ENCODE results near the gene SMOC2. TPM values are rescaled to one million over a fixed set of nuclear protein-coding genes. Genes with fewer than 3 reads are reported as not detected.

SMOC2 gene
- total RNA-seq, 1 experiment from 2014 or later: 0.42 TPM

DNA sequence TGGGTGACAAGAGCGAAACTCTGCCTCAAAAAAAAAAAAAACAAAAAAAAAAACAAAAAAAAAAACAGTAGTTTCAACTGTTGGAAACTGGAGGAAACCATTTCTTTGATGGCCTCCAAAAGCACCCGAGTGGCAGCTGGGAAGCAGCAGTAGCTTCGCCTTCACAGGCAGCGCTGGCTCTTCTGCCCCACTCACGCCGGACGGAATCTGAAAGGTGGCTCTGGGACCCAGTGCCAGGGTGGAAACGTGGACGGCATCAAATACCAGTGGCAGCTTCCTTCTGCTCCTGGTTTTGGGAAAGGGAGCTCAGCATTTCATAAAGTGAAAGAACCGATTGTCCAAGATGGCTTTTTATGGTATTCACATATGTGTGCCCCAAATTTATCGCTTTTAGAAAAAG, 159.4 kb downstream of the SMOC2 start:
- intact Hi-C loops (cut with micrococcal nuclease): no loop called here
- RAD21 ChIA-PET (ENCODE audit: low non-redundant PET in 1 of 2, low total read pairs in 2 of 2, uncharacterized antibody in 2 of 2, unreplicated experiment in 2 of 2): no interaction called here
- Histone ChIP-seq H3K36me3 (ENCODE audit: control insufficient read depth in 1 of 2, insufficient read depth in 2 of 2, low read length in 2 of 2) (no peaks in the 10 kb centered on the region), H2AFZ (ENCODE audit: low read depth, low read length, poor library complexity, severe bottlenecking) (no peak overlapping the region), H3K9ac (ENCODE audit: low read length) (no peak overlapping the region), H3K27ac (ENCODE audit: low read depth, low read length) (no peak overlapping the region), H3K79me2 (ENCODE audit: insufficient read depth, low read length) (no peaks in the 10 kb centered on the region), H4K20me1 (ENCODE audit: insufficient read depth) (no peaks in the 10 kb centered on the region), H3K9me3 (ENCODE audit: control insufficient read depth in 1 of 2, insufficient read depth in 1 of 2, low read depth in 1 of 2, low read length in 2 of 2) (no peaks in the 10 kb centered on the region), H3K4me3 (replicated peaks in 1 of 2; ENCODE audit: low read depth in 1 of 2, low read length in 2 of 2) (no peak overlapping the region), H3K4me2 (ENCODE audit: low read length) (no peak overlapping the region), H3K4me1 (ENCODE audit: control insufficient read depth in 1 of 2, insufficient read depth in 2 of 2, low read length in 2 of 2) (no peaks in the 10 kb centered on the region), H3K9me2 (ENCODE audit: insufficient read depth) (no peaks in the 10 kb centered on the region), H3K27me3 (ENCODE audit: insufficient read depth, low read length) (peaks cover 27% of the 10 kb centered on the region)
- TF ChIP-seq TCF7L2 (IDR thresholded peaks at IDR 0.05; ENCODE audit: borderline replicate concordance, extremely low read depth, insufficient read depth, insufficient read length): no peak
- TF ChIP-seq, protein P1, sequence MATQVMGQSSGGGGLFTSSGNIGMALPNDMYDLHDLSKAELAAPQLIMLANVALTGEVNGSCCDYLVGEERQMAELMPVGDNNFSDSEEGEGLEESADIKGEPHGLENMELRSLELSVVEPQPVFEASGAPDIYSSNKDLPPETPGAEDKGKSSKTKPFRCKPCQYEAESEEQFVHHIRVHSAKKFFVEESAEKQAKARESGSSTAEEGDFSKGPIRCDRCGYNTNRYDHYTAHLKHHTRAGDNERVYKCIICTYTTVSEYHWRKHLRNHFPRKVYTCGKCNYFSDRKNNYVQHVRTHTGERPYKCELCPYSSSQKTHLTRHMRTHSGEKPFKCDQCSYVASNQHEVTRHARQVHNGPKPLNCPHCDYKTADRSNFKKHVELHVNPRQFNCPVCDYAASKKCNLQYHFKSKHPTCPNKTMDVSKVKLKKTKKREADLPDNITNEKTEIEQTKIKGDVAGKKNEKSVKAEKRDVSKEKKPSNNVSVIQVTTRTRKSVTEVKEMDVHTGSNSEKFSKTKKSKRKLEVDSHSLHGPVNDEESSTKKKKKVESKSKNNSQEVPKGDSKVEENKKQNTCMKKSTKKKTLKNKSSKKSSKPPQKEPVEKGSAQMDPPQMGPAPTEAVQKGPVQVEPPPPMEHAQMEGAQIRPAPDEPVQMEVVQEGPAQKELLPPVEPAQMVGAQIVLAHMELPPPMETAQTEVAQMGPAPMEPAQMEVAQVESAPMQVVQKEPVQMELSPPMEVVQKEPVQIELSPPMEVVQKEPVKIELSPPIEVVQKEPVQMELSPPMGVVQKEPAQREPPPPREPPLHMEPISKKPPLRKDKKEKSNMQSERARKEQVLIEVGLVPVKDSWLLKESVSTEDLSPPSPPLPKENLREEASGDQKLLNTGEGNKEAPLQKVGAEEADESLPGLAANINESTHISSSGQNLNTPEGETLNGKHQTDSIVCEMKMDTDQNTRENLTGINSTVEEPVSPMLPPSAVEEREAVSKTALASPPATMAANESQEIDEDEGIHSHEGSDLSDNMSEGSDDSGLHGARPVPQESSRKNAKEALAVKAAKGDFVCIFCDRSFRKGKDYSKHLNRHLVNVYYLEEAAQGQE (IDR thresholded peaks at IDR 0.05; ENCODE audit: low read depth): no peak
- no peak for TF ChIP-seq POLR2A (IDR thresholded peaks at IDR 0.05; ENCODE audit: borderline replicate concordance, extremely low read depth, insufficient read depth, insufficient read length)
- DNase-seq (ENCODE audit: low read depth, low spot score) (no peak), ATAC-seq (no peak)
- POLR2A ChIA-PET: no interaction called here
- CTCF ChIA-PET: no interaction called here
- no TSS peak for BruUV-seq (replicated peaks)

DNA sequence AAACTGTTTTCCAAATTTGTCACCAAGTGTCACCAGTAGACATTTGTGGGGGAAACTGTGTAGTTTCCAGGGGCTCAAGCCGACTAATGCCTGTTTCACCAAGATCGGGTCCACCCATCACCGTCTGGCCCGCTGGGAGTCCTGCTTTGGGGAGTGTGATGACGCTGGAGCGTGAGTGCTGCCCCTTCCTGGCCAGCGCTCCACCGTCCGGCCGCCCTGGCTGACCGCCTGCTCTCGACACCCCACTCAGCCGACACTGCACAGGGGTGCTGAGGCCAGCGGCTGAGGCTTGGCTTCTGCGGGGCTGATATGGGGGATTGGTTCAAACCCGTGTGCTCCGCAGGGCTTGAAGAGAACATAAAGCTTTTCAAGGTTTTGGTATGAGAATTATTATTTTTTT, 160.1 kb downstream of the SMOC2 start:
- no peaks in the 10 kb centered on the region for H3K9me2 ChIP-seq (ENCODE audit: insufficient read depth)
- intact Hi-C loops (cut with micrococcal nuclease): no loop called here
- no peaks in the 10 kb centered on the region for H4K20me1 ChIP-seq (ENCODE audit: insufficient read depth)
- H3K9ac ChIP-seq (ENCODE audit: low read length): no peak overlapping the region
- CTCF ChIA-PET: no interaction called here
- H3K4me2 ChIP-seq (ENCODE audit: low read length): no peak overlapping the region
- DNase-seq (ENCODE audit: low read depth, low spot score): no peak
- BruUV-seq (replicated peaks): no TSS peak
- no peak overlapping the region for H3K27ac ChIP-seq (ENCODE audit: low read depth, low read length)
- no peak overlapping the region for H3K4me3 ChIP-seq (replicated peaks in 1 of 2; ENCODE audit: low read depth in 1 of 2, low read length in 2 of 2)
- TF ChIP-seq EGR1 (IDR thresholded peaks at IDR 0.05; ENCODE audit: low read depth) (no peak), JUND (IDR thresholded peaks at IDR 0.05) (no peak), RAD21 (IDR thresholded peaks at IDR 0.05; ENCODE audit: low read depth) (no peak), SRF (IDR thresholded peaks at IDR 0.05; ENCODE audit: low read depth) (no peak), EZH2 (IDR thresholded peaks at IDR 0.05) (no peak), CBX3 (IDR thresholded peaks at IDR 0.05; ENCODE audit: low read depth) (no peak), POLR2AphosphoS5 (IDR thresholded peaks at IDR 0.05; ENCODE audit: low read depth, low read length) (no peak)
- TF ChIP-seq, protein P1 (IDR thresholded peaks at IDR 0.05; ENCODE audit: low read depth): no peak
- TF ChIP-seq, protein P2, sequence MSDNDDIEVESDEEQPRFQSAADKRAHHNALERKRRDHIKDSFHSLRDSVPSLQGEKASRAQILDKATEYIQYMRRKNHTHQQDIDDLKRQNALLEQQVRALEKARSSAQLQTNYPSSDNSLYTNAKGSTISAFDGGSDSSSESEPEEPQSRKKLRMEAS (IDR thresholded peaks at IDR 0.05): no peak
- ATAC-seq: no peak
- H3K27me3 ChIP-seq (ENCODE audit: insufficient read depth, low read length): peaks cover 27% of the 10 kb centered on the region
- H3K79me2 ChIP-seq (ENCODE audit: insufficient read depth, low read length): no peaks in the 10 kb centered on the region
- H3K9me3 ChIP-seq (ENCODE audit: control insufficient read depth in 1 of 2, insufficient read depth in 1 of 2, low read depth in 1 of 2, low read length in 2 of 2): no peaks in the 10 kb centered on the region
- POLR2A ChIA-PET: no interaction called here
- H2AFZ ChIP-seq (ENCODE audit: low read depth, low read length, poor library complexity, severe bottlenecking): no peak overlapping the region
- RAD21 ChIA-PET (ENCODE audit: low non-redundant PET in 1 of 2, low total read pairs in 2 of 2, uncharacterized antibody in 2 of 2, unreplicated experiment in 2 of 2): no interaction called here
- no peaks in the 10 kb centered on the region for H3K36me3 ChIP-seq (ENCODE audit: control insufficient read depth in 1 of 2, insufficient read depth in 2 of 2, low read length in 2 of 2)
- no peaks in the 10 kb centered on the region for H3K4me1 ChIP-seq (ENCODE audit: control insufficient read depth in 1 of 2, insufficient read depth in 2 of 2, low read length in 2 of 2)
